KG1 (cell line): ENCODE results near the gene NOX5.
A peak's percentile ranks its signal among the peaks of the same experiment; 100 is the strongest.
"Not testable (repeated sequence)": the region's sequence is repeated elsewhere in the genome, so short reads cannot be mapped to it uniquely, and the experiment has no call there.

Source experiments
- DNase-seq: peaks from one replicate; lab custom pipeline; 2025; lab: John Stamatoyannopoulos, UW

The NOX5 gene

DNA sequence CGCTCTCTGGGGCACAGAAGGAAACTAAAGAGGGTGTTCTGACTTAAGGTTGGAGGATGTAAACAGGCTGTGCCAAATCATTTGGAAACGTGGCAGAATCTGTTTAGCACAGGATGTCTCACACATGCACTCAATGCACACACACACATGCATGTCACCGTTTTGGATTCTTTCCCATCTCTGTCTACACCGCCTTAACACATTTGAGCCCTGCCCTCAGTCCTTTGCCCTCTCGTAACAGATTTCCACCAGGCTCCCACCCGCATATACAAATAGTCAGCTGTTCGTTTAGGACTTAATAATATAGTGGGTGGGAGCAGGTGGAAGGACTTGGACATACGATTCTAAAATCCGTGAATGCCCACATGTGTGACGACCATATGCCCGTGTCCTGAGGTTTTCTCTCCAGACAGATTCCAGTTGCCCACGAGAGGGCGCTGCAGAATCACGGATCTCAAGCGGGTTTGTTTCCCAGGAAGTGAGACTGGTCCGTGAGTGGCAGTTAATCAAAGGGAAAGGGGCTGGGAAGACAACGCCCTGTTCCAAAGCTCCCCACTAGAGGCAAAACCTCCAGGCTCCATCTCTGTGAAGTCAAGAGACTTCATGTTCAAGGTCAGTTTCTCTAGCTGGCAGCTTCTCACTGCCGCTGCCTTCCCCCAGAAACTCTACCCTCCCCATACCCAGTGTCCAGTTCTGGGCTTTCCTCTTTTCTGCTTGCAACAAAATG is 44.5 kb downstream of the NOX5 start:
- DNase-seq, result peak; percentile 66

DNA sequence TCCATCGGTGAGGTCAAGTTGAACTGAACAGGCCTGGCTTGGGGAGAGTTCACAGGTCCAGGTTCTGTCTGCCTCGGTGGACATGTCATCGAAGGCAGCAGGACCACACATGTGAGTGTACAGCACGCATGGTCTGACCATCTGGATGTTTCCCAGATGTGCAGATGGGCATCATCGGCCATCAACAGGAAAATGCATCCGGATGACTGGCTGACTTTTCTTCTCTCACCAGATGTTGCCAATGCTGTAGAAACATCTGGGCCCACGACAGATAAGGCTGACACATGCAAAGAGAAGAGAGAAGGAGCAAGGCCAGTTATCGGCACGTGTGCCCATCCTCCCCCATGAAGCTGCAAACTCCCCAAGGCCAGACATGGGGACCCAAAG is 45.1 kb downstream of the NOX5 start:
- DNase-seq, result no peak

DNA sequence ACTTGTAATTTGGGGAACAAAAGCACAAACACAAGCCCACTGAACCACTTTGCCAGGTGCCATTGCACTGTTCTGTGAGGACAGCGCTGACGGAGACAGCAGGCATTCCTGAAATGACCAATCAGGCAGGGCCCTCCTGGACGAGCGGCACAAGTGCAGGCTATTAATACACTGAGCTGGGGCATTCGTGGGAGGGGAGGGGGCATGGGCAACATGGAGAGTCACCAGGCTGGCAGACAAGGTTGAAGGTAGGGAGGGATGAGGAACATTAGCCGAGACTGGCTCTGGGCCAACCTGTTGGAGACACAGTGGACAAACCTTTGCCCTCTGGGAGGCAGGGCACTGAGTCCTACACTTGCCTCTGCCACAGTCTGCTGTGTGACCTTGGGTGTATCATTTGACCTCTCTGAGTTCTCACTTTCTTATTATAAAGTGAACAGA is 45.6 kb downstream of the NOX5 start:
- DNase-seq, result no peak

DNA sequence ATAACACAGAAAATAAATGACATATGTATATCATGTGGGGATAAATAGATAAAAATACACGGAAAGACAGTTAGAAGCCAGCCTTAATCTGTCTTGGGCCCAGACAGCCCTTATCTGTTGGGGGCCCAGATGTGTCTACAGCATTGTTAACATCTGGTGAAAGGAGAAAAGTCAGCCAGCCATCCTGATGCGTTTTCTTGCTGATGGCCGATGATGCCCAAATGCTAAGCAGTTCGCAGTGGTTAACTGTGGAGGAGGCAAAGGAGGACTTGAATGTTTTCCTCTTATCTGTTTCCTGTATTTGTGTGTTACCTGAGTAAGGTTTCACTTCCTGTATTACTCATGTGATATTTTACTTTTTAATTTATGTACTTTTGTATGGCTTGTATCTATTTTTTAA is 46.2 kb downstream of the NOX5 start:
- no peak for DNase-seq

DNA sequence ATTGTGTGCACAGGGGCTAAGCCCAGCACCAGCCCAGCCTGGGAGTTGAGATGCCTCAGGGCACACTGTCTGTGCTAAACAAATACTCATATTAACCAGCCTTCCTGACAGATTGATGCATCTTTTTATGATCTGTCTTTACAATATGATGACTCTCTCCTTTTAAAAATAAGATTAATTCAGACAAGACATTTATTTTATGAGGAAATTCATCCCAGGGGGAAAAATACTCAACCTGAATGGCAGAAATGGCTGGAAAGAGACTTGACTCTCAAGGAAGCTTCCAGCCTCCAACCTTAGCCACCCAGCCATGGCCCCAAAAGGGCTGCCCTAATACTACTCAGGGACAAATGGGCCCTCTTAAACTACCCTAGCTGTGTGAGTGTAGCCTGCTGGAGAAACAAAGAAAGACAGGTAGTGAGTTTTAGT is 46.9 kb downstream of the NOX5 start:
- no peak for DNase-seq

DNA sequence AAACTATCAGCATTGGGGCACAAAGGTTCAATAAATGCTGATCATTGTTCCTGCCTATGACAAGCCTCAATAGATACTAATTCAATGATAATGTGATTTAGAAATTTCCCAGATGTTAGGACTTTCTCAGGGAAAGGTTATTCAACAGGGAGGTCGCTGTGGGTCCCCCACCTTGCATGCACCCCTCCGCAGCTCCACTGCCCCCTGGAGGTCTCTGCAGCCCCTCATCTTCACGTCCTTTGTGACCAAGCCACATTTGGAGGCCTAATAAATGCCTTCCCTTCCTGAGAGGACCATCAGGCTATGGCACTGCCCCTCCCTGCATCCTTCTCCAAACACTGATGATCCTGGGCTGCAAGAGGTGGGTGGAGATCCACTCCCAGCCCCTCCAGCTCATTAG is 50.2 kb downstream of the NOX5 start:
- DNase-seq, result no peak

DNA sequence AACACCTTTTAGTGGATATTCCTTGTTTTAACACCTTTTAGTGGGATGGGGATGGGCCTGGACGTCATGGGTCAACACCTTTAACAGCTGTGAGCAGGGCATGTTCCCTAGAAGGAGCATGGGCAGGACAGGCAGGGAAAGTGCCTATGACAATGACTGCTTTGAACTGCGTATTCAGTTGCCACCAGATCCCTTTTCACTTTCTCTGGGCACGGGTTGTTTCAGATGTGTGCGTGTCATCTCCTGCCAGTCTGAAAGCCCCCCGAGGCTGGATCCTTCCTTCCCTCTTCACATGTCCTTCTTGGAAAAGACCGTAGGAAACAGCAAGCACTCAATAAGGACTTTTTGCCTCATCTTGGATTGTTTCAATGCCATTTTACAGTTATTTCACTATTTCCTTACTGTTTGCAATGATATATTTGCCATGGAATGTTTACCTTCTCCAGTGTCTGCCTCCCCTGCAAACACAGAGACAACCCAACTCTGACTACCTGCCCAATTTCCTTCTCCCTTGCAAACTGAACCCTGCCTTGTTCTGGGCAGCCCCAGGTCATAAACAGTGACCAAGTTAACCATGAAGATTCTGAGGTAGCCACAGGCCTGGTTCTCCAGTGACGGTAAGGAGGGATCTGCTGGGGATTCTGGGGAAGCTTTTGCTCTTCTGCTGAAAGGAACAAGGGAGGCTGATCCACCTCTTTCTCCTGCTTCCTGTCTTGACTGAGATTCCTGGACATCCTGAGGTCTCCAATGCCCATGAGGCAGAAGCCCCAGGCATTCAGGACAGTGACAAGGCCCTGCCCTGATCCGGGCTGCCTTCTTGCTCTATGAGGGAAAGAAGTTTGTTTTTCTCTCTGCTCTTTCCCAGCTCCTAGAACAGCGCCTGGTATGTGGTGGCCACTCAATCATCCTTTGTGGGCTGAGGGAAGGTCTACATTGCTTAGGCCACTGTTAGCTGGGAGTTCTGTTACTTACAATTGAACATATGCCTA is 51.8 kb downstream of the NOX5 start:
- no peak for DNase-seq

DNA sequence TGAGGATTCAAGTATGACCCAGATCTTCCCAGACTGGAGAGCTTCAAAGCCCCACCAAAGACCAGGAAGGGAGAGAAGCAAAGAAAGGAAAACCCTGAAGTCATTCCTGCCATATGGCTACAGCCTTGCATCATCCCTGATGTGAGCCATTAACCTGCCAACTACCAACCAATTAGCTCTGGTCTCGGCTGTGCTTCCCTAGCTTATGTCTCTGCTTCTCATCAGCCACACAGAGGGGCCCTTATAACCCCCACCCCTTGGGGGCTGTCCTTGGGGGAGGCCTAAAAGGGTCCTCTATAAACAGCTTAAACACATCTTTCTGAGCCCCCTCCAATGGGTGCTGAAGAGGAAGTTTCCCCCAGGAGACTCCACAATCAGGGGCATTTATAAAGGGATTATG is 52.8 kb downstream of the NOX5 start:
- DNase-seq, result no peak

DNA sequence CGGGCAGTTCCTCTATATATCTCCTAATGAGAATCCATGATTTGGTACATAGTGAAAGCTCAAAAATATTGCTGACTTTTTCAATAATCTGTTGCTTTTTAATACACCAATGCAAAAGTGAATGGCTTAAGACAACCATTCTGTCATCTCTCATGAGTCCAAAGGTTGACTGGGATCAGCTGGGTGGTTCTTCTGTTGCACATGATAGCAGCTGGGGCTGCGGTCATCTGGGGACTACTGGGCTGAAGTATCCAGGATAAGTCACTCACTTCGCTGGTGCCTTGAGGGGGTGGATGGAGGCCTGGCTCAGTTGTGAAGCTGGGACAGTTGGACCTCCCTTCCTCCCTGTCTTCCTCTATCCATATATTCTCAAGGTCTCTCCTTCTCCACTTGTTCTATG is 53.7 kb downstream of the NOX5 start:
- no peak for DNase-seq

DNA sequence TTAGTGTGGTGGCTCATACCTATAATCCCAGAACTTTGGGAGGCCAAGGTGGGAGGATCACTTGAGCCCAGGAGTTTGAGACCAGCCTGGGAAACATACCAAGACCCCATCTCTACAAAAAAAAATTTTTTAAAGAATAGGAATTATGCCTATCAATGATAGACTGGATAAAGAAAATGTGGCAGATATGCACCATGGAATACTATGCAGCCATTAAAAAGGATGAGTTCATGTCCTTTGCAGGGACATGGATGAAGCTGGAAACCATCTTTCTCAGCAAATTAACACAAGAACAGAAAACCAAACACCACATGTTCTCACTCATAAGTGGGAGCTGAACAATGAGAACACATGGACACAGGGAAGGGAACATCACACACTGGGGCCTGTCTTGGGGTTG is 54.8 kb downstream of the NOX5 start:
- DNase-seq, result not testable (repeated sequence)

DNA sequence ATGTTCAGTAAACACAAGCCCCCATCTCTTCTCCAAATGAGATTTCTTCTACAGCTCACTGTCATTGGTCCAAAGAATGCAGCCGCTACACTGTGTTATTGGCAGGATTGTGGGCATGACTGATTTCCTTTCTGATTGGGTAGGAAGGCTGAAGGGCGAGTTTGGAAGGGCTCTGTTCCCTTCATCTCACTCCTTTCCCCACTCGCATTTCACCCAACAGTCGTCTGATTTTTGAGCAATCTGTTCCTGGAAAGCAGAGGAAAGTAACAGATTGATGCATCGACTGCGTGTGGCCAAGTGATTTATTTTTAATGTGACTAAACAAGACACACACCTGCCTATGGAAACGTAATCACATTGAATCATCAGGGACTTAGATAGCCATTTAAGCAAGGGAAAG is 55.5 kb downstream of the NOX5 start:
- DNase-seq, result no peak

DNA sequence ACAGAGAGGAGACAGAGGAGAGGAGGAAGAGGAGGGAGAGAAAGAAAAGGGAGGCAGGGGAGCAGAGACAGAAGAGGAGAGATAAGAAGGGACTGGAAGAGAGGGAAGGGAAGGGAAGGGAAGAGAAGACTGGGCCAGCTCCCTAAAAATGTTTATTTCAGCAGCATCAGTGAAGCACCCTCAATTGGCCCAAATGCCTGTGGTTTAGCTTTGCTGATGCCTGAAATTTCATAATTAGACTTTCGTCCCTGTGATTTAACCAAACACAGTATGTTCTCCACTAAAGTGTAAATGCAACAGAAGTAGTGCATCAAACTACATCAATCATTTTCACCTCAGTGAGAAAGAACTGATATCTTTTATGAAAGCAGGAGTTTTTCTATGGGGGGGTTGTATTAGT is 55.9 kb downstream of the NOX5 start:
- no peak for DNase-seq

DNA sequence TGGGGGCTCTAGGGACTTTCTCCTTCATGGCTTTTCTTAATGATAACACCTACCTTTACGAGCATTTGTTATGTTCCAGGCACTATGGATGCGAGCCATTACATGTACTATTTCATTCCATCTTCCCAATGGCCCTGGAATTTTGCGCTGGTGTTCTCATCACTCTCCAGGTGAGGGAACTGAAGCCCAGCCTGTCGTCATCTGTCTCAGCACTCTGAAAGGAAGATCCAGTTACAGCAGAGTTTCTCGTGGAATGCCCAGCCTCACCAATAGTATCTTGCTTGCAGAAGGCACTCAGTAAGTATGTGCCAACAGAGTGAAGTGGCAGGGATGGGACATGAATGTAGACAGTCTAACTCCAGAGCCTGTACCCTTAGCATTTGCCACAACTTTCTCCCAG is 56.8 kb downstream of the NOX5 start:
- no peak for DNase-seq

DNA sequence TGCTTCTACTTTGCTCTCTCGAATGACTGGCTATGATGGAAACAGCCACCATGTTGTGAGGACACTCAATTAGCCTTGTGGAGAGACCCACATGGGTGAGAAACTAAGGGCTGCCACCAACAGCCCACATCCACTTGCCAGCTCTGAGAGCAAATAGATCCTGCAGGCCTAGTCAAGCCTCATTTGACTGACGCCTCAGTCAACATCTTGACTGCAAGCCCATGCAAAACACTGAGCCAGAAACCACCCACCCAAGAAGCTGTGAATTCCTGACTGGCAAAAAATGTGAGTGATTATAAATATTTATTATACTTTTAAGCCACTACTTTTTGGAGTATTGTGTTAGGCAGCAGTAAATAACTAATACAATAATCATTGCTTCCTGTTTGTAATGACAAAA is 58.4 kb downstream of the NOX5 start:
- DNase-seq, result no peak

DNA sequence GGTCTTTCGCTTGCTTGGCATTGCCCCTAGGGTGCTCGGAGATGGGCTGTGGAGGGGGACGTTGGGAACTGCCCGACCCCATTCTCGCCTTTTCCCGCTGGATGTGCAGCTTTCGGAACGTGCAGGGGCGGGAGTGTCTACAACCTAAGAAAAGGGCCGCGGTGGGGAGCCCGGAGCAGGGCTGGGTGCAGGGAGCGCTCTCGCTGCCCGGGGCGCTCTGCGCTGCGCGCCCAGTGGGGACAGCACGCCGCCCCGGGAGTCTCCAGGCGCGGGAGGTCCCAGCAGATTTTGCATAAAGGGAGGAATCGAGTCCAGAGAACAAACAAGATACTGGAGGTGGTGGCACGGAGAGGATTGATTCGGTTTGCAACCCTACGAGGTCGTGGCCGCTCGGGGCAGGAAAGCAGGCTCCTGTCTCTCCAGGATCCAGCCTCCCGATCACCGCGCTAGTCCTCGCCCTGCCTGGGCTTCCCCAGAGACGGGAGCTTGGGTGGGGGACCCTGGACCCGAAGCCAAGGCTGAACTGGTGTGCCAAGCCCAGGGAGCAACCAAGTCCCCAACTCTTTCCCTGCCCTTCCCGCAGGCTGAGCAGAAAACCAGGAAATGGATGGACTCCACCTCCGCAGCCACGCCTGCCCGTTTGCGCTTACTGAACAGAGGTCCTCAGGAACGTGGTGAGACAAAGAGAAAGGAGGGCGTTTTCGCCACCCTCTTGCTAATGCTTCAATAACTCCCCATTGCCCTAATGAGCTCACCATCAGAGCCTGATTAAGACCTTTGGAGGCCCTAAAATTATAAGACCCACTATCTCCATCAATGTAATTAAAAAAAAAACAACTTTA is 59.7 kb downstream of the NOX5 start:
- no peak for DNase-seq

DNA sequence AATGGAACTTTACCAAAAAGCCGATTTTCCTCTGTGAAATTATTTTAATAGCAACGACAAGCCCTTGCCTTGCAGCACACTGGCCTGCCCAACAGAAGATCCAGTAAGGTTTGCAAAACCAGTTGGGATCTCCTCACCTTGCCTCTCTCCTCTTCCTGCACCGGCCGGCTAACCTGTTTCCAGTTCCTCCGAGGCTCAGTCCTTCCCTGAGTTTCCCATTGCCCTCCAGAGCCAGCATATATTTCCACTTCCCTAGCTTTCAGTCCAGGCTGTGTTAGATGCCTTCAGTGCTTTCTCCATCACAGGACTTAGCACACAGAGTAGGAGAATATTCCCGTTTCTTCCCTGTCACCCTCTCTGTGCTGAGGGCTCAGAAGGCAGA is 60.3 kb downstream of the NOX5 start:
- DNase-seq, result no peak

DNA sequence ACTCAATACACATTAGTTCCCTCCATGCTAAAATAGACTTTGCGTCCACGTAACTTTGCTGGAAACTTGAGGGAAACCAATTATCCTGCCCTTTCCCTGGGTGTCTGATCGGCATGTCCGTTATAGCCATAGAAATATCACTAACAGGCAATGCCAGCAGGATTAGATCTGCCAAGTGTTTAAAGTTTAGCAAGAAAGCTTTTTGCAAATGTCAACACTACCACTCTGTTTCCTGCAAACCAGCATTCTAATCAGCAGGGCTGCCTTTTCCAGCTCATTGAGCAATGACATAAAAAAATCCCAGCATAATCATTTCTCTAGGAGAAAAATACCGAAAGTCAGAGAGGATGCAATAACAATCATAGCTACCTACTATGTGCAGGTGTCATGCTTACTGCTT is 60.9 kb downstream of the NOX5 start:
- no peak for DNase-seq

DNA sequence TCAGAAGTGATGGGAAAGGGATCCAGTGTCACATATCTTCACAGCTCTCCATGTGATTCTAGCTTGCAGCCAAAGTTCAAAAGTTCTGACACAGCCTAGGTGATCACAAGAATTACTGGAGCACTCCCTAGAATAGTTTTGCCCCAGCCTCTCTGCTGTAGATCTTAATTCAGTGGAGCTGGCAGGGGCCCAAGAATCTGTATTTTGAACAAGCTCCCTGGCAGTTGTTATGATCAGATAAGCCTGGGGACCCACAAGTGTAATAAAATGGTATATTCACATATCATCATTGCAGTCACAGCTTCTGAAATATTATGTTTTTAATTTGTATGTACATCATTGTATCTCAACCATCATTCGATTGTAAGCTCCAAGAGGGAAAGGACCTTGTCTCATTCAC is 62.3 kb downstream of the NOX5 start:
- DNase-seq, result no peak

DNA sequence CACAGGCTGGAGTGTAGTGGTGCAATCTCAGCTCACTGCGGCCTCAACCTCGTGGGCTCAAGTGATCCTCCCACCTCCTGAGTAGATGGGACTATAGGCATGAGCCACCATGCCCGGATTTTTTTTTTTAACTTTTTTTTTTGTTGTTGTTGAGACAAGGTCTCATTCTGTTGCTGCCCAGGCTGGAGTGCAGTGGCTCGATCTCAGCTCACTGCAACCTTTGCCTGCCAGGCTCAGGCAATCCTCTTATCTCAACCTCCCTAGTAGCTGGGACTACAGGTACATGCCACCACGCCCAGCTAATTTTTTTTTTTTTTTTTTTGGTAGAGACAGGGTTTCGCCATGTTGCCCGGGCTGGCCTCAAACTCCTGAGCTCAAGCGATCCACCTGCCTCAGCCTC is 64.1 kb downstream of the NOX5 start:
- DNase-seq, result no peak

DNA sequence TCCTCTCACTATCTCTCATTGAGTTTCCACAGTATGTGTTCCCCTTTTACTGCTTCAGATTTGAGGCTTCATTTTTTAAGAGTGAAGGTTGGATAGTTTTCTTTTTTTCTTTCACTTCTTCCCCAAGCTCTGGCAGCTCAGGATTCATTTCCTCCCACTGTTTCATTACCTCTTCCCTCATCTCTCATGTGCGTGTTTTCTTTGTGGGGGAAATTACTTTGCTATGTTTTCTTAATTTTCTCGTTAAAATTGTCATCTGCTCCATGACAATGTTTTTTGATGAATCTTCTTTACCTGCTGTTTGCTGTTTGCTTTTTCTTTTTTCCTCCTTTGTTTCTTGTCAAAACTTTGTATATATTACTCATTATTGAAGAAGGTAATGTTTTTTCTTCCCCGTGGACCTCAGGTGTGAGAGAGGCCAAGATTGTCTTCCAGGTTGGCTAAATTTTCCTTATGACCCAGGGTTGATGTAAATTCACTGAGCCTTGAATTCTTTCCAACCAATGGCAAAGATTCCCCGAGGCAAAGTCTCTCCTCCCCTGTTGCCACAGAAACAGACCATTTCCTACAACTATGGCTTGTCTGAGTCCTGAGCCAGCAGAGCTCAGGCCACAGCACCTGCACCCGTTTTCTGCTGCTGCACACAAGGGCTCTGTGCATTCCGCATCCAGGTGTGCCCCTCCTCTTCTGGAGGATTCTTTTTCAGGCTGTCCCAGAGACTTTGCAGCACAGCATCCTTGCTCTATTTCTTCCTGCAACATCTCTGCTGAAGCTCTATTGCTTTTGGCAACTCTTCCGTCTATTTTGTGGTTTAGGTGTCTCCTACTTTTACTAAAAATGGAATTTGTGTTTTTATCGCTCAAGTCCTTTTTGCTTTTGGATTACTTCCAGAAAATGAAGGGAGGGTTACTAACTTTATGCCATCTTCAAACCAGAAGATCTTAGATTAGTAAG is 66.1 kb downstream of the NOX5 start:
- no peak for DNase-seq

DNA sequence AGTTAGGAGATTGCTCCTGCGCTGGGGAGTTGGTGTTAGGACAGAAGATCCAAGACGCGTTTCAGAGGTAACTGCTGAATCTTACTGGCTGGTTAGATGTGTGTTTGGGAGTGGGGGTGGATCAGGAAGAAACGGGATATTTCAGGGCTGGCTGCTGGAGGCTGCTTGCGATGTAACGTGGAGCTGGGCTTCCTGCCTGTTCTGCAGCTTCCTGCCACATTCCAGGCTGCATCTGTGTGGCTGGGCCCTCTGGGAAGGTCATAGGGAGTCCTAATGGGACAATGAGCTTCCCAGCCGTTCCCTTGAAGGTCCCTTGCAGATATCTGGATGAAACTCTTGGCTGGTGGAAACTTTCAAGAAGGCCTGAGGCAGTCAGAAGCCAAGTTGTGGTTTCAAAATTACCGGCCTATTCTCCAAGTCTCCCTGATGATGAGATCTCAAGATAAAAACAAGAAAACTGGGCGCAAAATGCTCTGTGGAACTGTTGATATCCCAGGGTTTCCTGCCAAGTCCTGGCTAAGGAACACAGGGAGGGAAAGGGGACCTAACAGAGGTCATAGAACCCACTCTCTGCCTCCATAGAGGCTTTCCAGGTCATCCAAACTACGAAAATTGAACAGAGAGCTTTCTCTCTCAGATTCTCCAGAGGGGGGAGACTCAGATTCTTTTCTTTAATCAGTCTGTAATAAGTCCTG is 67.0 kb downstream of the NOX5 start:
- no peak for DNase-seq
